SK-N-SH treated with all-trans-retinoic acid at 6 μM for 48 hours (cell line): ENCODE results near the gene ARSB.

Experiments used
- ARNTL ChIP-seq: fragments of 450-650 bp; formaldehyde crosslinking; IDR thresholded peaks from 2 replicates; pipeline ENCODE4 v1.5.0; 2020; ENCODE audit warnings: low read depth, mild to moderate bottlenecking, moderate library complexity, borderline replicate concordance
- BACH2 ChIP-seq: fragments of 250-450 bp; sonication (Bioruptor Pico); IDR thresholded peaks from 2 replicates; pipeline ENCODE4 v1.9.0; 2021; ENCODE audit warnings: mild to moderate bottlenecking, borderline replicate concordance
- CSDC2 ChIP-seq: fragments of 250-450 bp; sonication (Bioruptor Pico); IDR thresholded peaks from 2 replicates; pipeline ENCODE4 v1.5.0; 2020; ENCODE audit warnings: mild to moderate bottlenecking, moderate library complexity
- ISL1 ChIP-seq: fragments of 250-450 bp; sonication (Bioruptor Pico); IDR thresholded peaks from 2 replicates; pipeline ENCODE4 v2.1.2; 2022; ENCODE audit warnings: mild to moderate bottlenecking, moderate library complexity
- PATZ1 ChIP-seq: fragments of 250-450 bp; sonication (Bioruptor Pico); IDR thresholded peaks from 2 replicates; pipeline ENCODE4 v1.8.0; 2020; ENCODE audit warnings: mild to moderate bottlenecking, moderate library complexity, borderline replicate concordance
- RARB ChIP-seq: fragments of 250-450 bp; sonication (Bioruptor Pico); IDR thresholded peaks from 2 replicates; pipeline ENCODE4 v1.8.0; 2021; ENCODE audit warnings: mild to moderate bottlenecking, moderate library complexity
- ZFP3 ChIP-seq: fragments of 250-450 bp; sonication (Bioruptor Pico); IDR thresholded peaks from 2 replicates; pipeline ENCODE4 v1.5.0; 2020; ENCODE audit warnings: mild to moderate bottlenecking, moderate library complexity
- ZFP30 ChIP-seq: fragments of 450-650 bp; formaldehyde crosslinking; IDR thresholded peaks from 2 replicates; pipeline ENCODE4 v1.5.0; 2022; ENCODE audit warnings: mild to moderate bottlenecking, moderate library complexity

GRCh38 chr5:78803353-78803752 lies 181.8 kb downstream of the ARSB start:
- TF ChIP-seq RARB (no peak), ZFP3 (CRISPR knock-in tag) (no peak), ISL1 (CRISPR knock-in tag) (no peak), ARNTL (no peak), CSDC2 (CRISPR knock-in tag) (no peak), BACH2 (CRISPR knock-in tag) (no peak), PATZ1 (CRISPR knock-in tag) (no peak), ZFP30 (no peak)
